Superior temporal gyrus (tissue), 1 donor: Measurements from ENCODE around the gene DST.

Source experiments
- DNase-seq: peaks from one replicate; pipeline ENCODE4 v3.0.0-alpha.2; 2016; ENCODE audit errors: extremely low spot score

DST gene

DNA sequence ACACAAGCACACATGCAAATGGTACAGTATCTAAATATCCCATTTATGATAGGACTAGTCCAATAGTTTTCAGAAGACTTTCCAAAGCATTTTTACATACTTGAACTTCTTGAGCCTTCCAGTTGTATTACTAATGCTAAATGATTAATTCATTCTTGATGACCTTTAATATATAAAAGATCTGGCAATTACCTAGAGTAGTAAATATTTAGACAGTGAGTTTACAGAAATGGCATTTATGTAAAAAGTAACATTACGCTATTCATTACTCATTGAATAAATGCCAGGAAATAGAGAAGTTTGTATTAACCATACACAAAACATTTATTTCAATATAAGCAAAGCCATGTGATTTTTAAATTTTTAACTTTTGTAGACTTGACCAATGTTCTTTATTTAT, 158.8 kb downstream of the DST start:
- DNase-seq, result no peak

GRCh38 chr6:56482525-56482924, 160.2 kb downstream of the DST start:
- DNase-seq, result no peak

GRCh38 chr6:56481957-56482356, 160.7 kb downstream of the DST start:
- DNase-seq, result no peak

DNA sequence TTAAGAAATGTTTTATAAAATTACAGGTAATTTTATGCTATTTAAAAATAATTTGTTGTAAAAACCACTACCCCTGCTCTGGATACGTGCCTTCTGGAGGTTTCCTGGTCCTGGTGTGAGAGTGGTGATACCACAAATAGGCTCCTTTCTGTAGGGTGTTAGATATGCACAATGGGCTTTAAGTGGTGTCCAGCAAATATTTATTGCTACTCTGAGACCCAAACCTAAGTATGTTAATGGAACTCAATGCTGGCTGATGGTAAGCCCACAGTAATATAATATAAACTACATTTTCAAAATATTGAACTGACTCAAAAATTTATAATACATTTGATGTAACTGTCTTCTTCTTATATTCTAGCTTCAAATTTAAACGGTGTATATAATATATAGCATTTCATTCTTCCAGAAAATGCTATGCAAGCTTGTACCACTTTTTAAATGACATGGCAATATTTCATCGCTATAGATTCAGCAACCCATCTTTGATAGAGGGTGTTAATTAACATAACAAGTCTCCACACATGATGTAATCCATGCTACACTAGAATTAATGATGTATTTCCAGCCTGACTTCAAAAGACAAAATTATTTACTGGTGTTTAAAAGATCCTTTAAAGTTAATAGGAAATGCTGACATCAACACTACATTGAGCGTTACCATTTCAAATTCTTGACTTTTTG, 161.9 kb downstream of the DST start:
- no peak for DNase-seq

DNA sequence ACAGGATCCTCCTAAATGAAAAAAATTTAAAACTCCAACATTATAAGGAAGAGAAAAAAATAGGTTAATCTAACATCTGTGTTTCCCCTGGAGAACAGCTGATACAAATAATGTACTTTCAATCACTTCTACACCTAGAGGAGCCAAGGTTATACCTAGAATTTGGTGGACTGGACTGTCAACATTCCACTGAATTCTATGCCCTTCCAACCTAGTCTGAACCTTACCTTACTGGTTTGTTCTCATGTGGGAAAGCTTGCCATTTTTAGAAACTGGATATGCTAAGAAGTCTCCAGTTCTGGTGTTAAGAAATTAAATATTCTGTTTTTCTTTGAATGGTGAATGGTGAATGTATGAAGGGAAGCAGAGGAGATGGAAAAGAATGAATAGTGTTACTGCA, 162.4 kb downstream of the DST start:
- DNase-seq, result no peak

DNA sequence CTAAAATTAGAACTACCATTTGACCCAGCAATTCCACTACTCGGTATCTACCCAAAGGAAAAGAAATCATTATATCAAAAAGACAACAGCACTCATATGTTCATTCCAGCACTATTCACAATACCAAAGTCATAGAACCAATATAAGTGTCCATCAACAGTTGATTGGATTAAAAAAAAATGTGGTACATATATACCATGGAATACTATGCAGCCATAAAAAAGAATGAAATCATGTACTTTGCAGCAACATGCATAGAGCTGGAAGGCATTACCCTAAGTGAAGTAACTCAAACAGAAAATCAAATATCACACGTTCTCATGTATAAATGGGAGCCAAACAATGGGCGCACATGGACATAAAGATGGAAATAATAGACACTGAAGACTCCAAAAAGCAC, 163.3 kb downstream of the DST start:
- no peak for DNase-seq

- DNase-seq, result no peak
Observed at GRCh38 chr6:56478202-56478601, 164.5 kb downstream of the DST start.

GRCh38 chr6:56477241-56477640, 165.4 kb downstream of the DST start:
- DNase-seq, result peak; percentile 41

GRCh38 chr6:56475736-56476457, 166.8 kb downstream of the DST start:
- DNase-seq, result no peak

DNA sequence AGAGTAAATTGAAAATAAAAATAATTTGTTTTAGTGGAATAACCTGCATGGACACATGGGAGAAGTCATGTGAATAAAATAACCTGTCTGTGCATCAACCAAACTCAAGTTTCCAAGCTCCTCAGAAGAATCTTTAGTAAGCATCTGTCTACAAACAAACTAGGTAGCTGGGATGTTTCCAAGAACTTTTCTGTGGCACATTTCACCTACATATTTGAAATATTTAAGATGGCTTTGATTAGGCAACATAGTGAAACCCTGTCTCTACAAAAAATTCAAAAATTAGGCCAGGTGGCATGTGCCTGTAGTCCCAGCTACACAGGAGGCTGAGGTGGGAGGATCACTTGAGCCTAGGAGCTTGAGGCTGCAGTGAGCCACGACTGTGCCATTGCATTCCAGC, 168.2 kb downstream of the DST start:
- no peak for DNase-seq

DNA sequence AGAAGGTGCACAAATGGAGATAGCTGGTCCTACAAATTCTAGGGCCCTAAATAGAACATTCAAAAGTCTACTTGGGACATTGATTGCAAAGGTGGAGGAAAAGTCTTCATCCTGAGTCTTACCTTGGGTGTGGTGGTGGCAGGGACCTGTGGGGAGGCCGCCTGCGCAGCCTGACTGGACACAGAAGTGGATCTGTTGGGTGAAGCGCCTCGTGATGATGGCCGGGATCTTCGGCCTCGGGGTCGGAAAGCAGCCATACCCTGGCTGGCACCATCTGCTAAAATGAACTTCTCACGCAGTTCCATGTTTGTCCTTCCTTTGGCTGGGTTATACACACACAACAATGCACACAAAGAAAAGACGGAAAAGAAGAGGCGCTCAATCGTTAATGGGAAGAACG, 179.2 kb downstream of the DST start:
- DNase-seq, result no peak

DNA sequence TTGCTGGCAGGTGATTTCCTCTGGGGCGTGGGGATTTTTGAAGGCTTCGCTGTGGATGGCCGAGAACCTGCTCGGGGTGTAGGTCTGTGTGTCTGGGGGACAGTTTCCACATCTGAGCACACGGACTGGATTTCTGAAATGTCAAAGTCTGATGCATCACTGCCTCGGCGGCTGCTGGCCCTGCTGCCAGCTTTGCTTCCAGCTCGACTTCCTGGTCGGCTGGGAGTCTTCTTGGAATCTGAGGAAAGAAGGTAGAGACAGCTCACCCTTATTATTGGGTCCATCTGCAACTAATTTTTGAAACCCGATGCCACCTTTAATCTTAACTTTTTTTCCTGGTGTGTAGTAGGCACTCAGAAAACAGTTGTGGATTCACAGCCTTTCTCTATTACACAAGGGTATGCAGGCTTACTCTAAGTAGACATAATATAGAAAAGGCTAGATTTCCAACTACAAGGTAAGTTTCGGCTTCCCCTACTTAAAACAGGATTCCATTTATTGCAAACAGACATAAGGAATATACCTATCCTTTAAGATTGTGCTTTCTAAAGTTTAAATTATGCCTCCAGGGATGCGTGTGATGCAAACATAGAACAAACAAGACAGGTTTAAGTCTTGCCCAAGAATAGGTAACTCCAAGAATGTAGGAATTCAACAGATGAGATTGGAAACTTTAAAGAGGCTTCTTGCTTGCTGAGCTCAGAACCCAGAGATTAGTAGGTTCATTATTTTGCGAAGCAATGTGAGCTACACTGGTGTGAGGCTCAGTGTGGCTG, 183.5 kb downstream of the DST start:
- DNase-seq, result no peak

GRCh38 chr6:56458324-56458884, 184.3 kb downstream of the DST start:
- DNase-seq, result no peak

DNA sequence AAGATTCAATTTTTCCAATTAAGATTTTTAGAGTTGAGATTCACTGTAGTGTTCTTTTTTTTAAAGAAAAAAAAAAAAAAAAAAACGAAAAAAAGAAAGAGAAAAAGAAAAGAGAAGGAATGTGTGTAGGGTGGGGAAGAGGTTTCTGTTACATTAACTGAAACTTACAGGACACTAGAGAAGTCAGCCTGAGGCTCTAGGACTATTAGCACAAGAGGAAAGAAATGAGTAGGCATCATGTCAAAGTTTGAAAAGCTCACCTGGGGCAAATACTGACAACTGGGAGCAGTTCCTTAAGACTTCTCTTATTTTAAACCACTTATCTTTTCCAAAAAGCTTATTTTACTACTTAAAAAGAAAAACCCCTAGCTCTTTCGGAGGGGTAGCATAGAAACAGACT, 185.9 kb downstream of the DST start:
- DNase-seq, result no peak

GRCh38 chr6:56450882-56451739, 191.6 kb downstream of the DST start:
- DNase-seq, result no peak

DNA sequence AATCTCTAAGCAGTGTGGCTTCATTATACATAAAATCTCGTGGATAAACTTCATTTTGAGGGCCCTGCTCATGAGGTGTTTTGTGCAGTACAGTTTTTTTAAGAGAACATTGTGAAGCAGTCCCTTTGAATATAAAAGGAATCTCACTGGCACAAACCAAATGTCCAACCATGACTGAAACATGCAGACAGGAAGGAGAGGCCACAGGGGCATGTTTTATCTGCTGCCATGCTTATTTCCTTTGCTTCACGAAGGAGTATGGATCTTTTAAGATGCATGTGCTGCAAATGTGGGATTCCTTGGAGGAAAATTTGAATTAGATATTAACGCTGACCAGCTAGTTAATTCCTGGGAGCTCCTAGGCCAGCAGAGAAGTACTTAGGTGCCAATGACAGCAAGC, 192.3 kb downstream of the DST start:
- DNase-seq, result no peak

GRCh38 chr6:56448046-56448445, 194.6 kb downstream of the DST start:
- DNase-seq, result no peak

GRCh38 chr6:56445818-56446217, 196.9 kb downstream of the DST start:
- no peak for DNase-seq

- DNase-seq, result no peak
Observed at GRCh38 chr6:56444855-56445254, 197.8 kb downstream of the DST start.

- no peak for DNase-seq
Observed at GRCh38 chr6:56440551-56440981, 202.1 kb downstream of the DST start.

- no peak for DNase-seq
Observed at GRCh38 chr6:56437171-56437900, 205.4 kb downstream of the DST start.
